Measurements from ENCODE around the gene RASL12. TPM values are rescaled to one million over a fixed set of nuclear protein-coding genes. Genes with fewer than 3 reads are reported as not detected.

The RASL12 gene
- total and polyA plus RNA-seq, 2 of the 4 experiments (the other 2 are of a cell fraction): 0.18 to 0.22 TPM

- dilution Hi-C loops (cut with HindIII; ENCODE audit: low sequenced_read_pairs, unreplicated experiment): no loop called here
- intact Hi-C loops (cut with micrococcal nuclease): loop anchor here (1.0 kb wide), 2 partner anchors 48 to 69 kb away; no protein-coding TSS in a partner anchor
- H3K27ac ChIP-seq (ENCODE audit: insufficient read depth, low read length): no peak overlapping the region
- TF ChIP-seq NFE2L2 (IDR thresholded peaks at IDR 0.05; ENCODE audit: low read depth, low read length) (no peak), CEBPB (IDR thresholded peaks at IDR 0.05; ENCODE audit: low read depth, low read length) (no peak), MXI1 (IDR thresholded peaks at IDR 0.05; ENCODE audit: borderline replicate concordance, low read depth, low read length) (no peak), CTCF (conservative IDR thresholded peaks at IDR 0.05; ENCODE audit: low read depth, low read length) (no peak), RFX5 (IDR thresholded peaks at IDR 0.05; ENCODE audit: low read depth, low read length) (no peak), POLR2A (IDR thresholded peaks at IDR 0.05; ENCODE audit: low read depth, low read length) (no peak), MAZ (IDR thresholded peaks at IDR 0.05; ENCODE audit: borderline replicate concordance, low read depth, low read length) (no peak), RCOR1 (IDR thresholded peaks at IDR 0.05; ENCODE audit: insufficient replicate concordance, low read length) (no peak), MAFK (IDR thresholded peaks at IDR 0.05; ENCODE audit: low read depth, low read length) (no peak), RAD21 (IDR thresholded peaks at IDR 0.05; ENCODE audit: low read length) (no peak), SMC3 (IDR thresholded peaks at IDR 0.05; ENCODE audit: low read depth, low read length) (no peak), ELK1 (IDR thresholded peaks at IDR 0.05; ENCODE audit: borderline replicate concordance, low read depth, low read length) (no peak)
- no peaks in the 10 kb centered on the region for H3K4me1 ChIP-seq (ENCODE audit: control insufficient read depth, insufficient read depth, low read length)
- H3K27me3 ChIP-seq (ENCODE audit: control insufficient read depth, insufficient read depth, low read length): no peaks in the 10 kb centered on the region
- H2AK5ac ChIP-seq (ENCODE audit: low read depth, low read length): no peak overlapping the region
- no peak overlapping the region for H2BK120ac ChIP-seq (ENCODE audit: low read depth, low read length)
- H3K9me3 ChIP-seq (ENCODE audit: control insufficient read depth, insufficient read depth, low read length): no peaks in the 10 kb centered on the region
- BruUV-seq (replicated peaks): no TSS peak
- no peak overlapping the region for H2AK9ac ChIP-seq (replicated peaks; ENCODE audit: low read depth, low read length, poor library complexity)
- H2BK15ac ChIP-seq (ENCODE audit: low read depth, low read length): no peak overlapping the region
- in situ Hi-C loops (cut with MboI; ENCODE audit: low sequenced_read_pairs): no loop called here
- no peak for DNase-seq
- ChIA-PET POLR2A (ENCODE audit: unreplicated experiment) (no interaction called here), CTCF (interaction anchor here (0.6 to 2.5 kb wide), 18 partner anchors 8 to 83 kb away, joined by 3 to 26 read pairs (median 6); partner anchors contain the start of genes CLPX and SLC51B)
- H4K20me1 ChIP-seq (ENCODE audit: insufficient read depth, low read length): no peaks in the 10 kb centered on the region; the same call in 1 of the 2 replicates
- H4K8ac ChIP-seq (ENCODE audit: low read depth in 2 of 2, low read length in 2 of 2): no peak overlapping the region
- H4K91ac ChIP-seq (ENCODE audit: insufficient read depth, low read depth, low read length): no peak overlapping the region
- H3K4ac ChIP-seq (ENCODE audit: low read depth, low read length): no peak overlapping the region
- no peak overlapping the region for H2BK5ac ChIP-seq (ENCODE audit: low read depth, low read length, poor library complexity, severe bottlenecking)
- no peak overlapping the region for H4K5ac ChIP-seq (ENCODE audit: low read depth, low read length)
- H3K14ac ChIP-seq (replicated peaks; ENCODE audit: low read depth, low read length): no peak overlapping the region
- H3K9me1 ChIP-seq (ENCODE audit: insufficient read depth, low read length): no peaks in the 10 kb centered on the region
- H2BK20ac ChIP-seq (ENCODE audit: low read depth, low read length): no peak overlapping the region
- no peak overlapping the region for H2AFZ ChIP-seq (replicated peaks; ENCODE audit: low read length, poor library complexity)
- ATAC-seq (ENCODE audit: low read depth): peak; percentile 35
- WGBS, 2 experiments (ENCODE audit: extremely low coverage in 2 of 2, insufficient read length in 1 of 2): 66% methylated on average over 37 of the region's 75 CpGs; no CpG with 5 or more reads in 1 of the 2 experiments
- H3K79me1 ChIP-seq (ENCODE audit: low read depth in 1 of 2, low read length in 2 of 2): no peaks in the 10 kb centered on the region; a peak in 1 of 4 replicates
- no peak overlapping the region for H3K18ac ChIP-seq (ENCODE audit: low read depth, low read length)
- no peak overlapping the region for H3K23ac ChIP-seq (ENCODE audit: low read depth, low read length)
- no peak overlapping the region for H3K9ac ChIP-seq (ENCODE audit: low read depth, low read length)
- H3K36me3 ChIP-seq (ENCODE audit: control insufficient read depth, insufficient read depth, low read length): peaks cover 42% of the 10 kb centered on the region
- H3K56ac ChIP-seq (ENCODE audit: extremely low read depth, insufficient read depth, low read length): no peak overlapping the region
- no peak overlapping the region for H3K4me3 ChIP-seq (ENCODE audit: insufficient read depth, low read depth, low read length)
- H3K4me2 ChIP-seq (ENCODE audit: low read depth, low read length): no peak overlapping the region
Observed at GRCh38 chr15:65101891-65102708, 34.3 kb upstream of the RASL12 start.

Measured in IMR-90 (cell line).